OCI-LY7 (cell line): ENCODE data around the gene HACL1. TPM values are rescaled to one million over a fixed set of nuclear protein-coding genes. Genes with fewer than 3 reads are reported as not detected.
A peak's percentile ranks its signal among the peaks of the same experiment; 100 is the strongest.

Experiments
- Bru-seq: library from RNA; stranded (reverse); fragments of 400-500 nt; gene quantifications from one replicate; lab custom pipeline; 2021; lab: Mats Ljungman, UMichigan
- BruChase-seq, 2 experiments: library from RNA; stranded (reverse); fragments of 400-500 nt; gene quantifications; one replicate each; lab custom pipeline; 2021; lab: Mats Ljungman, UMichigan
- BruUV-seq: library from RNA; stranded (reverse); fragments of 400-500 nt; replicated peaks from 2 replicates; lab custom pipeline; 2021; lab: Mats Ljungman, UMichigan
- CTCF ChIA-PET: fragments of 300-600 bp; sonication (Branson Sonifier 250); formaldehyde crosslinking; loops from one replicate; lab custom pipeline; 2022; ENCODE audit warnings: antibody characterized with exemption; ENCODE audit not compliant: unreplicated experiment; lab: Charles Lee
- POLR2A ChIA-PET: fragments of 300-600 bp; sonication (Branson Sonifier 250); formaldehyde crosslinking; loops from one replicate; lab custom pipeline; 2022; ENCODE audit warnings: antibody characterized with exemption; lab: Charles Lee
- DNase-seq: peaks from one replicate; pipeline ENCODE4 v3.0.0-alpha.2; 2015; ENCODE audit warnings: low spot score
- H2AFZ ChIP-seq: fragments of 200-600 bp; sonication (generic), shearing (Covaris generic); 2 replicates; pipeline ENCODE4 v1.6.1; 2014; ENCODE audit warnings: mild to moderate bottlenecking, antibody characterized with exemption, low read length, moderate library complexity
- H3K27ac ChIP-seq: fragments of 200-600 bp; sonication (generic); 2 replicates; pipeline ENCODE4 v1.5.1; 2014; ENCODE audit warnings: mixed run types, low read depth, mild to moderate bottlenecking, moderate library complexity, low read length, inconsistent platforms; ENCODE audit not compliant: poor library complexity, severe bottlenecking
- H3K36me3 ChIP-seq: fragments of 200-600 bp; sonication (generic); 2 replicates; pipeline ENCODE4 v1.6.1; 2014; ENCODE audit warnings: mild to moderate bottlenecking, antibody characterized with exemption, low read length, moderate library complexity, mixed read lengths; ENCODE audit not compliant: insufficient read depth
- H3K4me1 ChIP-seq: fragments of 200-600 bp; sonication (generic); 2 replicates; pipeline ENCODE4 v1.5.1; 2014; ENCODE audit warnings: mild to moderate bottlenecking, low read length; ENCODE audit not compliant: insufficient read depth, poor library complexity, severe bottlenecking
- H3K4me2 ChIP-seq: fragments of 200-600 bp; sonication (generic); 2 replicates; pipeline ENCODE4 v1.6.1; 2014; ENCODE audit warnings: mild to moderate bottlenecking, low read length
- H3K4me3 ChIP-seq: fragments of 200-600 bp; sonication (generic); 2 replicates; pipeline ENCODE4 v1.5.1; 2014; ENCODE audit warnings: mild to moderate bottlenecking, low read depth, low read length; ENCODE audit not compliant: poor library complexity, severe bottlenecking
- H3K79me2 ChIP-seq: fragments of 200-600 bp; sonication (generic); 2 replicates; pipeline ENCODE4 v1.6.1; 2016; ENCODE audit warnings: low read depth, mild to moderate bottlenecking, low read length, moderate library complexity, mixed read lengths; ENCODE audit not compliant: insufficient read depth
- H3K9me2 ChIP-seq: fragments of 200-600 bp; sonication (generic); 2 replicates; pipeline ENCODE4 v1.6.1; 2016; ENCODE audit warnings: mild to moderate bottlenecking, low read length, mixed read lengths; ENCODE audit not compliant: insufficient read depth
- H3K9me3 ChIP-seq: fragments of 200-600 bp; sonication (generic); 2 replicates; pipeline ENCODE4 v1.6.1; 2014; ENCODE audit warnings: mild to moderate bottlenecking, mixed run types, low read length, mixed read lengths
- H4K20me1 ChIP-seq: fragments of 200-600 bp; sonication (generic); 2 replicates; pipeline ENCODE4 v1.6.1; 2014; ENCODE audit warnings: mild to moderate bottlenecking, antibody characterized with exemption, low read length, moderate library complexity, mixed read lengths; ENCODE audit not compliant: insufficient read depth
- CTCF ChIP-seq: fragments of 200-600 bp; sonication (generic); conservative IDR thresholded peaks from 2 replicates; pipeline ENCODE4 v1.5.1; 2014; ENCODE audit warnings: mild to moderate bottlenecking, antibody characterized with exemption, low read length, moderate library complexity, mixed read lengths
- EZH2phosphoT487 ChIP-seq: fragments of 200-600 bp; sonication (generic); IDR thresholded peaks from 2 replicates; pipeline ENCODE4 v1.6.1; 2018; ENCODE audit warnings: low read depth, borderline replicate concordance, mild to moderate bottlenecking, mixed run types, antibody characterized with exemption, low read length, moderate library complexity, mixed read lengths
- intact Hi-C: fragments of 100-400 bp; cut with micrococcal nuclease; formaldehyde crosslinking; loops from one replicate; pipeline ENCODE4 v1.10.0; 2022; ENCODE audit not compliant: unreplicated experiment
- long read RNA-seq: library from polyadenylated mRNA; stranded (forward); transcript quantifications from one replicate; pipeline ENCODE4 v2.0.0, GENCODE V29; 2022
- total RNA-seq, 2 experiments: library from RNA; depleted of rRNA in 1 of 2; stranded (reverse); fragments of >200 nt in 1 of 2; shearing (Covaris generic) in 1 of 2; gene quantifications; 2 replicates each; pipeline ENCODE4 v1.2.3, GENCODE V29; 2014 to 2022

The HACL1 gene
- total RNA-seq (2014; rRNA removed; shearing (Covaris generic)) = 13.9 and 25.5 TPM in 2 replicates
- 22.0 and 29.1 TPM in 2 replicates for total RNA-seq (2022)
- percentile 64 among the genes with signal in this experiment for Bru-seq, nascent RNA
- BruChase-seq, experiment 1, labeled RNA remaining after a 6-hour chase = percentile 52 among the genes with signal in this experiment
- percentile 54 among the genes with signal in this experiment for BruChase-seq, experiment 2, labeled RNA remaining after a 2-hour chase
- long read RNA-seq, transcript HACL1-201 (17 exons, 2,266 nt) = major isoform, 42 of 54 reads
- long read RNA-seq, partial matches to known transcripts = 0 of 54 reads
- long read RNA-seq, other reads (novel, unspliced or antisense) = 10 of 54 reads

GRCh38 chr3:15601399-15602145 is at the start of gene HACL1, which contains the start of gene BTD:
Gene HACL1 (minus strand): TSS chr3:15601569. CDS start chr3:15601463, 106 bp downstream.
Gene BTD (plus strand): TSS chr3:15601745. CDS start chr3:15635440, 33,695 bp downstream.
- Histone ChIP-seq H3K36me3 (peaks cover 30% of the 10 kb centered on the region), H3K4me1 (peaks cover 15% of the 10 kb centered on the region), H3K9me3 (peaks cover 4% of the 10 kb centered on the region; the same call in 1 of the 2 replicates), H3K79me2 (peaks cover 8% of the 10 kb centered on the region; the same call in 1 of the 2 replicates), H3K4me3 (peak within 1 kb of the TSS; percentile 83), H3K9me2 (no peaks in the 10 kb centered on the region), H2AFZ (peak within 1 kb of the TSS; percentile 91), H3K4me2 (peak within 1 kb of the TSS; percentile 91), H4K20me1 (no peaks in the 10 kb centered on the region), H3K27ac (peak within 1 kb of the TSS; percentile 75)
- intact Hi-C loops = loop anchor here (2.0 kb wide), 1 partner anchor 175 kb away; the partner anchor contains the start of genes EAF1 and METTL6
- ChIA-PET POLR2A (interaction anchor here (0.5 to 1.4 kb wide), 6 partner anchors 10 to 1246 kb away, joined by 3 to 6 read pairs (median 4); no protein-coding TSS in a partner anchor), CTCF (no interaction called here)
- peak; percentile 100 for DNase-seq
- no TSS peak for BruUV-seq
- peak; percentile 61 for TF ChIP-seq CTCF
- TF ChIP-seq EZH2phosphoT487 = no peak

GRCh38 chr3:15649858-15650257 is 48.5 kb upstream of the HACL1 start:
- intact Hi-C loops = no loop called here
- Histone ChIP-seq H4K20me1 (no peaks in the 10 kb centered on the region), H3K27ac (no peak overlapping the region), H3K79me2 (no peaks in the 10 kb centered on the region), H3K9me3 (no peaks in the 10 kb centered on the region), H3K36me3 (no peaks in the 10 kb centered on the region), H3K4me2 (no peak overlapping the region), H2AFZ (no peak overlapping the region), H3K4me3 (no peak overlapping the region), H3K4me1 (peaks cover 17% of the 10 kb centered on the region), H3K9me2 (no peaks in the 10 kb centered on the region)
- DNase-seq = no peak
- TF ChIP-seq CTCF = no peak
- POLR2A ChIA-PET = no interaction called here
- CTCF ChIA-PET = no interaction called here
- BruUV-seq = no TSS peak
